HG03135 (cell line): ENCODE results near the gene BFSP2.
A peak's percentile ranks its signal among the peaks of the same experiment; 100 is the strongest.
"Not testable (repeated sequence)": the region's sequence is repeated elsewhere in the genome, so short reads cannot be mapped to it uniquely, and the experiment has no call there.

Experiments used
- ATAC-seq: cut with Tn5 transposase; IDR thresholded peaks from one replicate; pipeline ENCODE4 v1.9.1; 2021; ENCODE audit warnings: mild to moderate bottlenecking, moderate library complexity; ENCODE audit not compliant: unreplicated experiment

BFSP2 gene

GRCh38 chr3:133455281-133455680 lies 55.4 kb downstream of the BFSP2 start:
- ATAC-seq, result no peak

- no peak for ATAC-seq
These were observed 56.1 kb downstream of the BFSP2 start for GRCh38 chr3:133455960-133456359.

- no peak for ATAC-seq
These were observed 57.2 kb downstream of the BFSP2 start for GRCh38 chr3:133457025-133457424.

- ATAC-seq, result no peak
These were observed 57.7 kb downstream of the BFSP2 start for GRCh38 chr3:133457465-133458067.

- no peak for ATAC-seq
These were observed 59.5 kb downstream of the BFSP2 start for GRCh38 chr3:133459400-133459799.

GRCh38 chr3:133460809-133461208 lies 61.0 kb downstream of the BFSP2 start:
- ATAC-seq, result no peak

- ATAC-seq, result no peak
These were observed 61.4 kb downstream of the BFSP2 start for GRCh38 chr3:133461291-133461690.

GRCh38 chr3:133463347-133463860 lies 63.5 kb downstream of the BFSP2 start:
- ATAC-seq, result no peak

GRCh38 chr3:133464573-133464972 lies 64.7 kb downstream of the BFSP2 start:
- no peak for ATAC-seq

GRCh38 chr3:133466531-133467386 lies 66.9 kb downstream of the BFSP2 start:
- ATAC-seq, result no peak

- ATAC-seq, result no peak
These were observed 67.9 kb downstream of the BFSP2 start for GRCh38 chr3:133467780-133468179.

GRCh38 chr3:133468251-133468721 lies 68.4 kb downstream of the BFSP2 start:
- ATAC-seq, result no peak

GRCh38 chr3:133469140-133469731 lies 69.4 kb downstream of the BFSP2 start:
- no peak for ATAC-seq

GRCh38 chr3:133472242-133472641 lies 72.4 kb downstream of the BFSP2 start:
- ATAC-seq, result no peak

GRCh38 chr3:133472889-133473288 lies 73.0 kb downstream of the BFSP2 start:
- ATAC-seq, result no peak

GRCh38 chr3:133473472-133474191 lies 73.8 kb downstream of the BFSP2 start:
- not testable (repeated sequence) for ATAC-seq

- ATAC-seq, result no peak
These were observed 74.5 kb downstream of the BFSP2 start for GRCh38 chr3:133474251-133474801.

GRCh38 chr3:133474817-133475216 lies 75.0 kb downstream of the BFSP2 start:
- ATAC-seq, result no peak

GRCh38 chr3:133475245-133476010 lies 75.6 kb downstream of the BFSP2 start:
- ATAC-seq, result peak; percentile 76

GRCh38 chr3:133476971-133477375 lies 77.1 kb downstream of the BFSP2 start:
- no peak for ATAC-seq
